Measurements from ENCODE around the gene FAM81A. TPM values are rescaled to one million over a fixed set of nuclear protein-coding genes. Genes with fewer than 3 reads are reported as not detected.
"Not testable (repeated sequence)": the region's sequence is repeated elsewhere in the genome, so short reads cannot be mapped to it uniquely, and the experiment has no call there.

FAM81A gene
- total and polyA plus RNA-seq, 12 donors = 0.08 to 0.96 (median 0.28) TPM; not detected in 4

DNA sequence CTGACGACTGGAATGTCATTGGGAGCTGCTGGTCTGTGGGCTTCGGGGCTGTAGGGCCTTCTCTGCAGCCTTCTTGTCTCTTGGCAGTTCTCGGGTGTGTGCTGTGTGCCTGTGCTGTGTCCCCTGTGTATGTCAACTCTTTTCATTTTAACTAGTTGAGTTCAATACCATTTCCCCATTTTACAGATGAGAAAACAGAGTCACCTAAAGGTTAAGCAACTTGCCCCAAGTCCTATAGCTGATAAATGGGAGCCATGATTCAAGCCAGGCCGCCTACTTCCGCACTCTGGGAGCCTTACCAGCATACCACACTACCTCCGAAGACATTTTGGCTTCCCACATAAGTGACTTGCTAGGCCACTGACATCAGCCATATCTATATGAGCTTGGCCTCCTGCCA lies 85.7 kb downstream of the FAM81A start:
- intact Hi-C loops (cut with DNase I) = no loop called here
- H3K36me3 ChIP-seq (replicated peaks in 1 of 2) = no peaks in the 10 kb centered on the region
- H3K4me1 ChIP-seq (replicated peaks in 1 of 2) = no peaks in the 10 kb centered on the region
- no peak overlapping the region for H3K4me3 ChIP-seq
- no peaks in the 10 kb centered on the region for H3K9me3 ChIP-seq (replicated peaks in 1 of 3)
- H3K27me3 ChIP-seq = no peaks in the 10 kb centered on the region
- DNase-seq = no peak
- TF ChIP-seq POLR2A (IDR thresholded peaks at IDR 0.05) = no peak
- TF ChIP-seq, protein P1, sequence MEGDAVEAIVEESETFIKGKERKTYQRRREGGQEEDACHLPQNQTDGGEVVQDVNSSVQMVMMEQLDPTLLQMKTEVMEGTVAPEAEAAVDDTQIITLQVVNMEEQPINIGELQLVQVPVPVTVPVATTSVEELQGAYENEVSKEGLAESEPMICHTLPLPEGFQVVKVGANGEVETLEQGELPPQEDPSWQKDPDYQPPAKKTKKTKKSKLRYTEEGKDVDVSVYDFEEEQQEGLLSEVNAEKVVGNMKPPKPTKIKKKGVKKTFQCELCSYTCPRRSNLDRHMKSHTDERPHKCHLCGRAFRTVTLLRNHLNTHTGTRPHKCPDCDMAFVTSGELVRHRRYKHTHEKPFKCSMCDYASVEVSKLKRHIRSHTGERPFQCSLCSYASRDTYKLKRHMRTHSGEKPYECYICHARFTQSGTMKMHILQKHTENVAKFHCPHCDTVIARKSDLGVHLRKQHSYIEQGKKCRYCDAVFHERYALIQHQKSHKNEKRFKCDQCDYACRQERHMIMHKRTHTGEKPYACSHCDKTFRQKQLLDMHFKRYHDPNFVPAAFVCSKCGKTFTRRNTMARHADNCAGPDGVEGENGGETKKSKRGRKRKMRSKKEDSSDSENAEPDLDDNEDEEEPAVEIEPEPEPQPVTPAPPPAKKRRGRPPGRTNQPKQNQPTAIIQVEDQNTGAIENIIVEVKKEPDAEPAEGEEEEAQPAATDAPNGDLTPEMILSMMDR (IDR thresholded peaks at IDR 0.05) = no peak
- H3K27ac ChIP-seq = no peak overlapping the region
- 88 to 94% (median 92%) methylated on average over 6 of the region's 6 CpGs for WGBS, 4 donors

DNA sequence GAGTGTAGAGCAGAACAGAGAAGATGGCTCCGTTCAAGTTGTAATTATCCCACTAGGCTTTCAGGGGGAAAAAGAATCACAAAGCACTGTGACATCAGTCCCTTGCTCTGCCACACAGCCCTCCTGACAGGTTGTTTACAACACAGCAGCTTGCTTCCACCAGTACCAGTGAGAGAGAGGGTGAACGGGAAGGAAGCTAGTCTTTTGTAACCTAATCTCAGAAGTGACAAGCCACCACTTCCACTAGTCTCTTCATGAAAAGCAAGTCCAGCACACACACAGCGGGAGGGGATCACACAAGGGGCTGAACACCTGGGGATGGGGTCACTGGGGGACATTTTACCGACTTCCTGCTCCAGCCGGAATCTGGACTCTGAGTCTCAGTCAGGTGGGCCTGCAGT lies 86.3 kb downstream of the FAM81A start:
- no peak for TF ChIP-seq POLR2A (IDR thresholded peaks at IDR 0.05)
- TF ChIP-seq, protein P1 (IDR thresholded peaks at IDR 0.05) = no peak
- H3K27me3 ChIP-seq = no peaks in the 10 kb centered on the region
- no peaks in the 10 kb centered on the region for H3K36me3 ChIP-seq (replicated peaks in 1 of 2)
- DNase-seq = no peak
- H3K4me1 ChIP-seq (replicated peaks in 1 of 2) = no peaks in the 10 kb centered on the region
- no peaks in the 10 kb centered on the region for H3K9me3 ChIP-seq (replicated peaks in 1 of 3)
- WGBS, 4 donors = 52 to 70% (median 58%) methylated on average over 5 of the region's 5 CpGs
- H3K4me3 ChIP-seq = no peak overlapping the region
- no peak overlapping the region for H3K27ac ChIP-seq
- intact Hi-C loops (cut with DNase I) = no loop called here

DNA sequence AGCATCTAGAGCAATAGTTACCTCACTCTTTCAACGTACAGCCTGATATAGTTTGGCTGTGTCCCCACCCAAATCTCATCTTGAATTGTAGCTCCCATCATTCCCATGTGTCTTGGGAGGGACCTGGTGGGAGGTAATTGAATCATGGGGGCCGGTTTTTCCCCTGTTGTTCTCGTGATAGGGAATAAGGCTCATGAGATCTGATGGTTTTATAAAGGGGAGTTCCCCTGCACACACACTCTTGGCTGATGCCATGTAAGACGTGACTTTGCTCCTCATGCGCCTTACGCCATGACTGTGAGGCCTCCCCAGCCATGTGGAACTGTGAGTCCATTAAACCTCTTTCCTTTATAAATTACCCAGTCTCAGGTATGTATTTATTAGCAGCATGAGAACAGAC lies 88.5 kb downstream of the FAM81A start:
- H3K27me3 ChIP-seq; DNase-seq; H3K36me3 ChIP-seq (replicated peaks in 1 of 2); intact Hi-C loops (cut with DNase I); H3K4me1 ChIP-seq (replicated peaks in 1 of 2); H3K9me3 ChIP-seq (replicated peaks in 1 of 3); H3K4me3 ChIP-seq; H3K27ac ChIP-seq: not testable (repeated sequence)
- WGBS, 4 donors = 83 to 86% (median 84%) methylated on average over 6 of the region's 6 CpGs

DNA sequence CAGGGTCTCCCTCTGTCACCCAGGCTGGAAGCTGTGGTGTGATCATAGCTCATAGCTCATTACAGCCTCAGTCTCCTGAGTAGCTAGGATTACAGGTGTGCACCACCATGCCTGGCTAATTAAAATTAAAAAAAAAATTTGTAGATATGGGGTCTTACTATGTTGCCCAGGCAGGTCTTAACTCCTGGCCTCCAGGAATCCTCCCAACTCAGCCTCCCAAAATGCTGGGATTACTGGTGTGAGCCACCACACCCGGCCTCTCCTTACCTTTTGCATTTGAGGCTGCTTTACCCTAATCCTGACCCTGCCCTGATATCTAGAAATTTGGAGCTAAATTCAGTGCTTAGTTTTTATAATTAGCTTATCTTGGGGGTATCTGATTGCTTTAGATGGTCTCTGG lies 90.4 kb downstream of the FAM81A start:
- Histone ChIP-seq H3K27ac (no peak overlapping the region), H3K36me3 (replicated peaks in 1 of 2) (no peaks in the 10 kb centered on the region), H3K9me3 (replicated peaks in 1 of 3) (no peaks in the 10 kb centered on the region), H3K27me3 (no peaks in the 10 kb centered on the region), H3K4me3 (no peak overlapping the region), H3K4me1 (replicated peaks in 1 of 2) (no peaks in the 10 kb centered on the region)
- 94 to 100% (median 98%) methylated on average over 1 of the region's 1 CpG for WGBS, 4 donors
- DNase-seq = no peak
- intact Hi-C loops (cut with DNase I) = no loop called here
- TF ChIP-seq, protein P1 (IDR thresholded peaks at IDR 0.05) = no peak
- TF ChIP-seq POLR2A (IDR thresholded peaks at IDR 0.05) = no peak

DNA sequence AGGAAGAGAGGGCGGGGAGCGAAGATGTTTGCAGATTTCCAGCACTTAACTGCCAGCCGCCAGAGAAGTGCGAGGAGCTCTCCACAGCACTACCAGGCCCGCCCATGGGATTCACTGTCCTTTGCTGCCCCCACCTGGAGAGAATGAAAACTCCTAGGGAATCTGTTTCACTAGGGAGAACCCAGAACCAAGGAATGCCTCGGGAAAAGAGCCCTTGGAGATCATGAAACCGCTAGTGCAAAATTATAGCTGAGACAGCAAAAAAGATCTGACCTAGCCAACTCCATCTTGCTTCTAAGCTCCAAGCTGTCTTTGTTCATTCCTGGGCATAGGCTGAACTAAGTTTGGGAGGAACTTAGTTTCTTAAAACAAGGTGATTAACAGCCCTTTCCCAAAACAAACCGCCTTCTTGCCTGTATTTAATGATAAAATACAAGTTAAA lies 91.0 kb downstream of the FAM81A start:
- peak; percentile 85 to 93 (median 87) for DNase-seq
- 9 to 15% (median 13%) methylated on average over 8 of the region's 8 CpGs for WGBS, 4 donors
- no peaks in the 10 kb centered on the region for H3K27me3 ChIP-seq
- no peak overlapping the region for H3K27ac ChIP-seq
- no peaks in the 10 kb centered on the region for H3K36me3 ChIP-seq (replicated peaks in 1 of 2)
- intact Hi-C loops (cut with DNase I) = no loop called here
- H3K4me3 ChIP-seq = no peak overlapping the region
- H3K4me1 ChIP-seq (replicated peaks in 1 of 2) = no peaks in the 10 kb centered on the region
- TF ChIP-seq POLR2A (IDR thresholded peaks at IDR 0.05) = no peak
- TF ChIP-seq, protein P1 (IDR thresholded peaks at IDR 0.05) = peak; percentile 62 to 83 (median 72)
- H3K9me3 ChIP-seq (replicated peaks in 1 of 3) = no peaks in the 10 kb centered on the region
